ENCODE data around the gene CPOX.

CPOX gene

DNA sequence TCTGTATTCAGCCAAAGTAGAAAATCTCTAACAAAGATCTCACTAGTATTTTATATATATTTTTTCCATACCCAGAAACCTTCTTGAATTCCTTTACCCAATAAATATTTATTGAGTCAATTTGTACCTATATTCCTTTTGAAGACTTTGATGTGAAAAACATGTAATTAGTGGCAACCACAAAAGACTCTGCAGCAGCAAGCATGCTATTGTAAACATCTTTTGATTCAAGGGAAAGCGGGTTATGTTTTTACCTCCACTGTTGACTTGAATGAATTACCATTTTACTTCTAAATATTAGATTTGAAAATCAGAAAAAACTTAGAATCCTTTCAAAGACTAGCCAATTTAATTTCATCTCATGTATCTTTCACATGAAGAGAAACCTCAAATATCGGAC, 59.2 kb downstream of the CPOX start:
- no peak for DNase-seq

DNA sequence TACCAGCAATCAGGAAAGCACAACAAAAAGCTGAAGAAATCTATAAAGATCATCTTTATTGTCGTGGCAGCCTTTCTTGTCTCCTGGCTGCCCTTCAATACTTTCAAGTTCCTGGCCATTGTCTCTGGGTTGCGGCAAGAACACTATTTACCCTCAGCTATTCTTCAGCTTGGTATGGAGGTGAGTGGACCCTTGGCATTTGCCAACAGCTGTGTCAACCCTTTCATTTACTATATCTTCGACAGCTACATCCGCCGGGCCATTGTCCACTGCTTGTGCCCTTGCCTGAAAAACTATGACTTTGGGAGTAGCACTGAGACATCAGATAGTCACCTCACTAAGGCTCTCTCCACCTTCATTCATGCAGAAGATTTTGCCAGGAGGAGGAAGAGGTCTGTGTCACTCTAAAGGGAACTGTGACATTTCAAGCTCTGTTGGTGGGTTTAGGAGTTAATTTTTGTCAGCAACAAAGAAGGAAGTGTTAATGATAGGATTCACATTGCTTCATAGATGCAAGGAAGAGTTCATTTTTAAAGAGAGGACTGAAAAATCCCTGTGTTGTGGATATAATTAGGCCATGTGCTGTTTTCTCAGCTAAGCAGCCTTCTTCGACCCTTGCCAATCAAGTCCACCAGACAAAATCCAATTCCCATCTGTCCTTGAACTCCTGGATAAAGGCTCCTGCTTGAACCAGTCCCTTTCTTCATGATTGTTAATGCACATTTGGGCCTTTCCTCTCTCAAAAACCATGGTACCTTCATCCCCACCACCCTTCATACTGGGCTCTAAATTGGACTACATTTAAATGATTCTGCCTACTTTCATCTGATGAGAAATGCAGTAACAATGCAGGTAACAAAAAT, 60.5 kb downstream of the CPOX start:
- no peak for DNase-seq

DNA sequence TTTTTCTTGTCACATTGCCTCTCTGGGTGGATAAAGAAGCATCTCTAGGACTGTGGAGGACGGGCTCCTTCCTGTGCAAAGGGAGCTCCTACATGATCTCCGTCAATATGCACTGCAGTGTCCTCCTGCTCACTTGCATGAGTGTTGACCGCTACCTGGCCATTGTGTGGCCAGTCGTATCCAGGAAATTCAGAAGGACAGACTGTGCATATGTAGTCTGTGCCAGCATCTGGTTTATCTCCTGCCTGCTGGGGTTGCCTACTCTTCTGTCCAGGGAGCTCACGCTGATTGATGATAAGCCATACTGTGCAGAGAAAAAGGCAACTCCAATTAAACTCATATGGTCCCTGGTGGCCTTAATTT, 61.2 kb downstream of the CPOX start:
- no peak for DNase-seq

DNA sequence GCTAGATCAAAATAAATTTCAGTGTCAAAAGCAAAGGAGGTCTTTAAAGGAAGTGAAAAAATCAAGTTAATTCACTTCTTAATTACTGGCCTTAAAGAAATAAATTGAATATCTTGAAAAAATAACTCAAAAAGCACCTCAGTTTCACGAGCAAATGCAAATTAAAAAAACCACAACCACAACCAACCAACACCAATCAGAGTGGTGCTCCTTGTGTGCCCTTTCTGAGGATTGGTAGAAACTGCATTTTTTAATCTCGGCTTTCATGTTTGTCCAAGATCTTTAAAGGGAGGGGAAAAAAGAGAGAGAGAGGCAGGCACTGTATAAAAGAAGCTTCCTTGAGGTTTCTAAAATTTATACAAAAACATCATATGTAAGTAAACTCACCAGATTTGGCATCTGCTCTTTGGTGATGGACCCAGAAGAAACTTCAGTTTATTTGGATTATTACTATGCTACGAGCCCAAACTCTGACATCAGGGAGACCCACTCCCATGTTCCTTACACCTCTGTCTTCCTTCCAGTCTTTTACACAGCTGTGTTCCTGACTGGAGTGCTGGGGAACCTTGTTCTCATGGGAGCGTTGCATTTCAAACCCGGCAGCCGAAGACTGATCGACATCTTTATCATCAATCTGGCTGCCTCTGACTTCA, 61.7 kb downstream of the CPOX start, which contains the start of gene GPR15:
Gene GPR15, plus strand, starts transcription at position 357 of the 653 bp plus-strand sequence. Its CDS starts 56 bp downstream, at position 413.
- DNase-seq: no peak

DNA sequence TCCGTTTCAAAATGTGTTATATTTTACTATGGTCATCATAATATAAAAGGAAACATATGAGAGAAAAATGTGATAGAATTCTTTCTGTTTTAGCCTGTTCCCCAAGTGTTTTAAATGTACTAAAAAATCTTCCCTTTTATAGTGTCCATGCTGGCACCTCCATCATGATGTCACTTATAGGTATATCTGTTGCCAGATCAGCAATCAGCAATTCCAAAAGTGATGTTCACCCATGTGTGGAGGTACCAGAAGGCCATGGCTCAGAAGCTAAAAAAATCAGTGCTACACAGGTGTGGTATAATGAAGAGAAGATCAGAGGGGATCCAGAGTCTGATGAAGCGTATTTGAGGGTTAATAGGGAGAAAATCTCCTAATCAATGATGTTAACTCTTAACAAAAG, 62.7 kb downstream of the CPOX start:
- no peak for DNase-seq

DNA sequence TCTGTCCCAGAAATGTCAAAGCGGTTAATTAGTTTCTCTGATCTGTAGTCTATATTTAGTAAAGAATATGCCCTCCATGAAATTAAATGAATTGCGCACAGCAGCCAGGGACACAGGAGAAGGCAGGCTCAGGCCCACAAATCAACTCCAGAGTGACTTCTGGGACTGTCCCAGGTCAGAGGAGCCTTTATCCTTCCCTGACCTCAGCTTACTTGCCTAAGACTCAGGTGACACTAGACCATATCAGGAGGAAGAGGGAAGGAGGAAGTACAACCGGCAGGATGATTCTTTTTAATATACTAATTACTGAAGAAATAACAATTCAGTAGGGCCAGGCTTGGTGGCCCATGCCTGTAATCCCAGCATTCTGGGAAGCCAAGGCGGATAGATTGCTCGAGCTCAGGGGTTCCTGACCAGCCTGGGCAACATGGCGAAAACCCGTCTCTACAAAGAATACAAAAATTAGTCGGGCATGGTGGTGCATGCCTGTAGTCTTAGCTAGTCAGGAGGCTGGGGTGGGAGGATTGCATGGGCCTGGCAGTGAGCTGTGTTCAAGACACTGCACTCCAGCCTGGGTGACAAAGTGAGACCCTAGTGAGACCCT, 63.5 kb downstream of the CPOX start:
- no peak for DNase-seq

Data from stimulated activated naive CD4-positive, alpha-beta T cell (primary cell).